A549 (cell line): ENCODE data around the gene FNBP1L.

Source experiments
- HDAC2 ChIP-seq: fragments of 200-600 bp; sonication (generic); IDR thresholded peaks from 2 replicates; pipeline ENCODE4 v1.6.1; 2016
- KDM5A ChIP-seq: fragments of 200-600 bp; sonication (generic); IDR thresholded peaks from 2 replicates; pipeline ENCODE4 v1.6.1; 2016; ENCODE audit warnings: antibody characterized with exemption, mild to moderate bottlenecking
- NR3C1 ChIP-seq: fragments of >200 bp; sonication (Bioruptor Twin); formaldehyde crosslinking; IDR thresholded peaks from 3 replicates; pipeline ENCODE4 v1.6.1; 2017

DNA sequence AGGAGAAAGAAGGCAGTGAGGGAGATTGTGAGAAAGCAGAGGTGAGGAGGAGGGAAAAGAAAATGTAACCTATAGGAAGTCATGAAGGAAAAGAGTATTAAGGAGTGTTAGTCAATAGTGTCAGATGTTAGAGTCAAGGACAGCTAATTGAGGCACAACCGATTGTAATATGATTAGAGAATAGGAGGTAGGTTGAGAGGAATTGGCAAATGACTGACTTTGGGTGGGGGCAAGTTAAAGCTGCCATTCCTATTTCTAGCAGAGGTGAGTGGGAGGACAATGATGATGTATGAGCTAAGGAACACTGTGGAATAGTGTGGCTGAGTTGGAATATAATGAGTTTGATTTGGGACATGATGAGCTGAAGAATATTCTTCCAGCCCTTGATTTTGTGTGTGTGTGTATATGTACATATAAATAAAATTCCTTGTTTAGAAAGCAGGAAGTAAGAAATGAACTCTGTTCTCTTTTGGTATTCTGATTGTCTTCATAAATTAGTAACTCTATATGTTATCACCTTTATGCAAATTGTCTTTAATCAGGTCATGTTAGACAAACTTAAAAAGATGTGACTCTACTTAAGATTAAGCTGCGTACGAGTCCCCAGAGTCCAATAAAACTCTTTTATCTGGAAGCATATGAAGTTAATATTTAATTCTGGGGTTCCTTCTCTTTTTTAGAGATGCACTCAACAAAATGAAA is 98.4 kb downstream of the FNBP1L start:
- TF ChIP-seq HDAC2: no peak
- no peak for TF ChIP-seq KDM5A
- TF ChIP-seq NR3C1: no peak
